Measurements from ENCODE around the gene EMP3. TPM values are rescaled to one million over a fixed set of nuclear protein-coding genes. Genes with fewer than 3 reads are reported as not detected.

The EMP3 gene
- total RNA-seq, 2 donors from 2014 or later = 11.6 to 29.4 TPM

DNA sequence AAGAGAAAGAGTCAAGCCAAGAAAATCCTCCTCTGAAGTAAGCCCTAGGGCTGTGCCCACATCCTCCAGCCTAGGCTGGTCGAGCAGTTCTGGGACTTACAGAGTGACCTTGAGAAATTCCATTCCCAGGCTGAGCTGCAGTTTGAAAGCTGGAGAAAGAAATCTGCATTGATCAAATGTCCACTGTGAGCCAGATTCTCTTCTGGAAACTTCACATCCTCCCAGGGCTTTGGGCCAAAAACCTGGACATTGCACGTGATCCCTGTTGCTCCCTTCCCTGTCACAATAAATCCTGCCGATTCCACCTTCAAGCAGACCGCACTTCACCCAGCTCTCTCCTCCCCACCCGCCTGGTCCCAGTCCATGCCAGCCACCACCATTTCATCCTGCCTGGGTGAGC lies 22.7 kb downstream of the EMP3 start:
- H3K27me3 ChIP-seq = no peaks in the 10 kb centered on the region
- no peaks in the 10 kb centered on the region for H3K36me3 ChIP-seq
- no peak overlapping the region for H3K4me3 ChIP-seq
- intact Hi-C loops (cut with DNase I) = loop anchor here (10.0 kb wide), 1 partner anchor 83 kb away; no protein-coding TSS in a partner anchor
- H3K9me3 ChIP-seq = no peaks in the 10 kb centered on the region
- H3K27ac ChIP-seq = no peak overlapping the region
- H3K9ac ChIP-seq (ENCODE audit: low read depth in 2 of 2, low read length in 2 of 2) = no peak overlapping the region
- no peak for TF ChIP-seq CTCF (IDR thresholded peaks at IDR 0.05)
- DNase-seq = no peak
- no peaks in the 10 kb centered on the region for H3K4me1 ChIP-seq

DNA sequence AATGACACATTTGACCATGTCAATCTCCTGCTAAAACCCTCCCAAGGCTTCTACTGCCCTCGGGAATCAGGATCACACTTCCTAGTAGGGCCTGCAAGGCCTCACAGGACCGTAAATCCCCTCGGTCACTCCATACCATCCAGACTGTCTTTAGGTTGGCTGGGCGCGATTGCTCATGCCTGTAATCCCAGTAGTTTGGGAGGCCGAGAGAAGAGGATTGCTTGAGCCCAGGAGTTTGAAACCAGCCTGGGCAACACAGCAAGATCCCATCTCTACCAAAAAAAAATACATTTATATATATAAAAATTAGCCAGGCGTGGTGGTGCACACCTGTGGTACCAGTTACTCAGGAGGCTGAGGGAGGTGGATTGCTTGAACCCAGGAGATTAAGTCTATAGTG lies 23.4 kb downstream of the EMP3 start:
- Histone ChIP-seq H3K4me1 (no peaks in the 10 kb centered on the region), H3K9ac (ENCODE audit: low read depth in 2 of 2, low read length in 2 of 2) (no peak overlapping the region), H3K36me3 (no peaks in the 10 kb centered on the region), H3K27ac (no peak overlapping the region), H3K27me3 (no peaks in the 10 kb centered on the region), H3K9me3 (no peaks in the 10 kb centered on the region), H3K4me3 (no peak overlapping the region)
- DNase-seq = no peak
- intact Hi-C loops (cut with DNase I) = loop anchor here (10.0 kb wide), 1 partner anchor 84 kb away; no protein-coding TSS in a partner anchor
- TF ChIP-seq CTCF (IDR thresholded peaks at IDR 0.05) = no peak

DNA sequence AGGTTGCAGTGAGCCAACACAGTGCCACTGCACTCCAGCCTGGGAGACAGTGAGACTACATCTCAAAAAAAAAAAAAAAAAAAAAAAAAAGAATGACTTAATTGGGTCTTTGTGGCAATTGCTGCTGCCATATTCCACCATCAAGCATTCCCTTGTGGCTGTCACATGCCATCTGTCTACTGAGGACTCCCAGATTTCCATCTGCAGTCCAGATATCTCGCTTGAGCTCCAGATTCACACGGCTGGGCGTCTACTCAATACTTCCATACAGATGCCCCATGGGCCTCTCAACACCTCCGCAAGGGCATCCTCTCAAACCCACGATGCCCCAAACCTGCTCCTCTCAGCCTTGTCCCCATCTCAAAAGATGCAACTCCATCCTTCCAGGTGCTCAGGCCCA lies 25.5 kb downstream of the EMP3 start:
- Histone ChIP-seq H3K4me1 (no peaks in the 10 kb centered on the region), H3K27me3 (no peaks in the 10 kb centered on the region), H3K36me3 (no peaks in the 10 kb centered on the region), H3K4me3 (no peak overlapping the region), H3K9me3 (no peaks in the 10 kb centered on the region), H3K9ac (ENCODE audit: low read depth in 2 of 2, low read length in 2 of 2) (no peak overlapping the region), H3K27ac (no peak overlapping the region)
- TF ChIP-seq CTCF (IDR thresholded peaks at IDR 0.05) = no peak
- no peak for DNase-seq
- intact Hi-C loops (cut with DNase I) = loop anchor here (5.0 kb wide), 1 partner anchor 41 kb away; the partner anchor contains the start of genes GRIN2D and KDELR1

DNA sequence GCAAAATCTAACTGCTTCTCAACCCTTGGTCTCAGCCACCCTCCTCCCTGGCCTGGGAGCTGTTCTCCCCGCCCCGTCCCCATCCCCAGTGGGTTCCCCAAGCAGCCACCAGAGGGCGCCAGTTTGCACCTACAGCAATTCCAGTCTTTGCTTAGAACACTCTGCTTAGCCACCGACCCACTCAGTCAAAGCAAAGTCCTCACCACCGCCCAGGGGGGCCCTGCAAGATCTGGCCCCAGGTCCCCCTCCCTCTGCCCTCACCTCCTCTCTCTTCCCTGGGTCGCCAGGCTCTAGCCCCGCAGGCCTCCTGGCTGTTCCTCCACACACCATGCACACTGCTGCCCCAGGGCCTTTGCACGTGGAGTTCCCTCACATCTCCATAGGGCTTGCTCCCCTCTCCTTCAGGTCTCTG lies 26.0 kb downstream of the EMP3 start:
- H3K4me1 ChIP-seq = no peaks in the 10 kb centered on the region
- intact Hi-C loops (cut with DNase I) = loop anchor here (5.0 kb wide), 1 partner anchor 41 kb away; the partner anchor contains the start of genes GRIN2D and KDELR1
- H3K27ac ChIP-seq = no peak overlapping the region
- DNase-seq = peak; percentile 87
- no peak overlapping the region for H3K9ac ChIP-seq (ENCODE audit: low read depth in 2 of 2, low read length in 2 of 2)
- H3K9me3 ChIP-seq = no peaks in the 10 kb centered on the region
- peak; percentile 88 for TF ChIP-seq CTCF (IDR thresholded peaks at IDR 0.05)
- no peaks in the 10 kb centered on the region for H3K27me3 ChIP-seq
- no peak overlapping the region for H3K4me3 ChIP-seq
- no peaks in the 10 kb centered on the region for H3K36me3 ChIP-seq

DNA sequence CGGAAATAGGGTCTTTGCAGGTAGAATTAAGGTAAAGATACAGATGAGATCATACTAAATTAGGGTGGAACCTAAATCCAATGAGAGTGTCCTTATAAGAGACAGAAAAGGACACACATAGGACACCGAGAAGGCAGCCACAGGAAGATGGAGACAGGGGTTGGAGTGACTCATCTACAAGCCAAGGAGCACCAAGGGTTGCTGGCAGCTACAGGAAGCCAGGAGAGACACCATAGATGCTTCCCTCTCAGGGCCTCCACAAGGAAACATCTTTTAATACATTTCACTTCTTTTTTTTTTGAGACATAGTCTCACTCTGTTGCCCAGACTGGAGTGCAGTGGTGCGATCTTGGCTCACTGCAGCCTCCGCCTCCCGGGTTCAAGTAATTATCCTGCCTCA lies 28.3 kb downstream of the EMP3 start:
- Histone ChIP-seq H3K4me3 (no peak overlapping the region), H3K27ac (no peak overlapping the region), H3K27me3 (no peaks in the 10 kb centered on the region), H3K9me3 (no peaks in the 10 kb centered on the region), H3K4me1 (no peaks in the 10 kb centered on the region), H3K9ac (ENCODE audit: low read depth in 2 of 2, low read length in 2 of 2) (no peak overlapping the region), H3K36me3 (no peaks in the 10 kb centered on the region)
- no peak for TF ChIP-seq CTCF (IDR thresholded peaks at IDR 0.05)
- intact Hi-C loops (cut with DNase I) = loop anchor here (5.0 kb wide), 1 partner anchor 39 kb away; the partner anchor contains the start of genes GRIN2D and KDELR1
- DNase-seq = no peak
